H1 (cell line): ENCODE measurements around the gene ZBTB9. TPM values are rescaled to one million over a fixed set of nuclear protein-coding genes. Genes with fewer than 3 reads are reported as not detected.

Experiments
- CTCF ChIA-PET: fragments of 300-600 bp; sonication (Branson Sonifier 250); formaldehyde crosslinking; loops from one replicate; lab custom pipeline; 2021; ENCODE audit not compliant: partially characterized antibody; lab: Charles Lee
- POLR2A ChIA-PET: fragments of 300-600 bp; sonication (Branson Sonifier 250); formaldehyde crosslinking; loops from one replicate; lab custom pipeline; 2021; ENCODE audit warnings: inconsistent platforms; ENCODE audit not compliant: partially characterized antibody; lab: Charles Lee
- DNase-seq, 2 experiments: peaks; one replicate each; pipeline versions ENCODE4 v3.0.0 to v3.0.0-alpha.2; 2010 to 2022; ENCODE audit warnings: low spot score in 2 of 2, low read depth in 1 of 2, mixed read lengths in 1 of 2
- FAIRE-seq: peaks from 2 replicates; lab custom pipeline; 2011; peaks lifted over from hg19 to GRCh38; lab: Jason Lieb, UNC
- H2AFZ ChIP-seq: 2 replicates; pipeline ENCODE4 v1.8.1; 2012; ENCODE audit warnings: low read length, inconsistent platforms
- H2AK5ac ChIP-seq: 2 replicates; pipeline ENCODE4 v1.6.1; 2013; ENCODE audit warnings: low read depth, low read length
- H2BK120ac ChIP-seq: replicated peaks from 2 replicates; pipeline ENCODE3; 2013; ENCODE audit warnings: low read depth, low read length, inconsistent platforms
- H2BK12ac ChIP-seq: 2 replicates; pipeline ENCODE4 v1.6.1; 2013; ENCODE audit warnings: low read depth, low read length
- H2BK15ac ChIP-seq: 2 replicates; pipeline ENCODE4 v1.6.1; 2013; ENCODE audit warnings: low read length
- H2BK20ac ChIP-seq: 2 replicates; pipeline ENCODE4 v1.6.1; 2013; ENCODE audit warnings: low read length
- H2BK5ac ChIP-seq: 2 replicates; pipeline ENCODE4 v1.6.1; 2013; ENCODE audit warnings: low read depth, low read length
- H3K14ac ChIP-seq: 2 replicates; pipeline ENCODE4 v1.6.1; 2013; ENCODE audit warnings: inconsistent platforms; ENCODE audit not compliant: insufficient read length
- H3K18ac ChIP-seq: 2 replicates; pipeline ENCODE4 v1.6.1; 2013; ENCODE audit warnings: low read length; ENCODE audit errors: extremely low read depth
- H3K23ac ChIP-seq: 2 replicates; pipeline ENCODE4 v1.6.1; 2013; ENCODE audit warnings: inconsistent platforms; ENCODE audit not compliant: insufficient read length
- H3K23me2 ChIP-seq: 2 replicates; pipeline ENCODE4 v1.6.1; 2013; ENCODE audit warnings: low read depth, low read length
- H3K27ac ChIP-seq: 2 replicates; pipeline ENCODE4 v1.6.1; 2011; ENCODE audit warnings: low read depth, low read length, inconsistent platforms
- H3K27me3 ChIP-seq, 4 experiments: replicated peaks in 1 of 4; 1 replicate in 1 of 4; 2 replicates in 3 of 4; pipeline versions ENCODE4 v1.6.1 to v1.8.1; 2011 to 2013; ENCODE audit warnings: low read length in 3 of 4, mild to moderate bottlenecking in 3 of 4, inconsistent platforms in 2 of 4, mixed read lengths in 2 of 4, moderate library complexity in 1 of 4; ENCODE audit not compliant: control insufficient read depth in 3 of 4, insufficient read depth in 3 of 4; ENCODE audit errors: extremely low read depth in 1 of 4
- H3K36me3 ChIP-seq, 4 experiments: 2 replicates each; pipeline versions ENCODE4 v1.6.1 to v1.8.1; 2011 to 2013; ENCODE audit warnings: mild to moderate bottlenecking in 4 of 4, low read length in 3 of 4, moderate library complexity in 2 of 4, control low read depth in 1 of 4, inconsistent platforms in 1 of 4; ENCODE audit not compliant: insufficient read depth in 4 of 4, control insufficient read depth in 2 of 4
- H3K4ac ChIP-seq: replicated peaks from 2 replicates; pipeline ENCODE3; 2013; ENCODE audit warnings: low read length, low read depth, mixed read lengths, inconsistent platforms; ENCODE audit not compliant: insufficient read length
- H3K4me1 ChIP-seq, 4 experiments: replicated peaks in 1 of 4; 1 replicate in 1 of 4; 2 replicates in 3 of 4; pipeline versions ENCODE4 v1.6.1 to v1.8.1; 2011 to 2013; ENCODE audit warnings: low read length in 3 of 4, inconsistent platforms in 2 of 4, mixed read lengths in 1 of 4; ENCODE audit not compliant: insufficient read depth in 4 of 4, control insufficient read depth in 3 of 4
- H3K4me2 ChIP-seq, 2 experiments: 2 replicates each; pipeline versions ENCODE4 v1.6.1 to v1.8.1; 2011 to 2013; ENCODE audit warnings: low read depth in 2 of 2, low read length in 2 of 2, control low read depth in 1 of 2, inconsistent platforms in 1 of 2, mild to moderate bottlenecking in 1 of 2; ENCODE audit not compliant: insufficient read depth in 1 of 2
- H3K4me3 ChIP-seq, 4 experiments: fragments of 200-600, 300-600 bp in 1 of 4; sonication (generic), shearing (Covaris generic), sonication (Bioruptor Twin) in 1 of 4; 2 replicates each; pipeline versions ENCODE4 v1.5.1 to v1.8.1; 2011 to 2016; ENCODE audit warnings: low read length in 4 of 4, low read depth in 3 of 4, control low read depth in 2 of 4, inconsistent platforms in 2 of 4, mild to moderate bottlenecking in 2 of 4, mixed read lengths in 1 of 4, moderate library complexity in 1 of 4; ENCODE audit not compliant: insufficient read depth in 2 of 4; ENCODE audit errors: extremely low read depth in 1 of 4
- H3K56ac ChIP-seq: replicated peaks from 2 replicates; pipeline ENCODE3; 2013; ENCODE audit warnings: low read depth, mild to moderate bottlenecking, mixed read lengths, low read length, inconsistent platforms; ENCODE audit not compliant: insufficient read length
- H3K79me1 ChIP-seq: 2 replicates; pipeline ENCODE4 v1.6.1; 2013; ENCODE audit warnings: low read depth, low read length, control low read depth
- H3K79me2 ChIP-seq, 2 experiments: 2 replicates each; pipeline versions ENCODE4 v1.6.1 to v1.8.1; 2012 to 2013; ENCODE audit warnings: low read length in 2 of 2, mild to moderate bottlenecking in 2 of 2, inconsistent platforms in 1 of 2; ENCODE audit not compliant: insufficient read depth in 2 of 2, control insufficient read depth in 1 of 2
- H3K9ac ChIP-seq, 4 experiments: replicated peaks in 1 of 4; 1 replicate in 1 of 4; 2 replicates in 3 of 4; pipeline versions ENCODE4 v1.6.1 to v1.8.1; 2011 to 2013; ENCODE audit warnings: low read depth in 3 of 4, low read length in 3 of 4, control low read depth in 2 of 4, mild to moderate bottlenecking in 2 of 4, moderate library complexity in 2 of 4, inconsistent platforms in 1 of 4; ENCODE audit errors: extremely low read depth in 1 of 4
- H3K9me3 ChIP-seq, 2 experiments: 2 replicates each; pipeline versions ENCODE4 v1.6.1 to v1.8.1; 2012 to 2013; ENCODE audit warnings: mild to moderate bottlenecking in 2 of 2, moderate library complexity in 2 of 2, control low read depth in 1 of 2, inconsistent platforms in 1 of 2, low read depth in 1 of 2, low read length in 1 of 2, mixed read lengths in 1 of 2; ENCODE audit not compliant: insufficient read depth in 2 of 2
- H4K20me1 ChIP-seq, 2 experiments: replicated peaks in 1 of 2; 2 replicates each; pipeline versions ENCODE3 to v1.8.1; 2011 to 2013; ENCODE audit warnings: inconsistent platforms in 2 of 2, low read length in 2 of 2, mild to moderate bottlenecking in 1 of 2; ENCODE audit not compliant: insufficient read depth in 2 of 2, control insufficient read depth in 1 of 2
- H4K5ac ChIP-seq: 2 replicates; pipeline ENCODE4 v1.6.1; 2013; ENCODE audit warnings: low read length, low read depth, mixed read lengths, inconsistent platforms; ENCODE audit not compliant: insufficient read length
- H4K8ac ChIP-seq: 2 replicates; pipeline ENCODE4 v1.8.0; 2013; ENCODE audit warnings: mild to moderate bottlenecking, moderate library complexity, low read length, inconsistent platforms; ENCODE audit not compliant: insufficient read depth; ENCODE audit errors: extremely low read depth
- H4K91ac ChIP-seq: replicated peaks from 2 replicates; pipeline ENCODE3; 2013; ENCODE audit warnings: low read length, mixed read lengths, inconsistent platforms; ENCODE audit not compliant: insufficient read length
- BCL11A ChIP-seq, 2 experiments: IDR thresholded peaks; one replicate each; pipeline ENCODE4 v1.6.1; 2011; ENCODE audit warnings: low read depth in 2 of 2, low read length in 2 of 2, mild to moderate bottlenecking in 2 of 2
- GABPA ChIP-seq: IDR thresholded peaks from 2 replicates; pipeline ENCODE4 v1.6.1; 2011; ENCODE audit warnings: mild to moderate bottlenecking, low read length, moderate library complexity, borderline replicate concordance; ENCODE audit not compliant: insufficient read depth
- GTF2F1 ChIP-seq: IDR thresholded peaks from 2 replicates; pipeline ENCODE4 v1.6.1; 2012; ENCODE audit warnings: low read depth, low read length, improper control_type of control experiment, borderline replicate concordance
- HDAC2 ChIP-seq, 2 experiments: fragments of 300-600 bp in 1 of 2; sonication (generic) in 1 of 2; IDR thresholded peaks; 2 replicates each; pipeline ENCODE4 v1.6.1; 2011 to 2012; ENCODE audit warnings: low read depth in 2 of 2, low read length in 2 of 2, mild to moderate bottlenecking in 2 of 2, moderate library complexity in 2 of 2, borderline replicate concordance in 1 of 2, inconsistent platforms in 1 of 2
- JUND ChIP-seq: IDR thresholded peaks from 2 replicates; pipeline ENCODE4 v1.6.1; 2011; ENCODE audit warnings: mild to moderate bottlenecking, improper control_type of control experiment, low read length
- MAFK ChIP-seq: IDR thresholded peaks from 2 replicates; pipeline ENCODE4 v1.6.1; 2012; ENCODE audit warnings: low read depth, mild to moderate bottlenecking, improper control_type of control experiment, low read length
- SIN3A ChIP-seq, 2 experiments: IDR thresholded peaks in 1 of 2; conservative IDR thresholded peaks in 1 of 2; 2 replicates each; pipeline ENCODE4 v1.6.1; 2011 to 2012; ENCODE audit warnings: low read length in 2 of 2, improper control_type of control experiment in 1 of 2, low read depth in 1 of 2, mild to moderate bottlenecking in 1 of 2
- SIX5 ChIP-seq: IDR thresholded peaks from 2 replicates; pipeline ENCODE4 v1.6.1; 2011; ENCODE audit warnings: mild to moderate bottlenecking, low read depth, low read length
- SP4 ChIP-seq: IDR thresholded peaks from 2 replicates; pipeline ENCODE4 v1.6.1; 2012; ENCODE audit warnings: low read length, inconsistent platforms
- TAF7 ChIP-seq: optimal IDR thresholded peaks from 2 replicates; pipeline ENCODE3; 2011; ENCODE audit warnings: low read depth, mild to moderate bottlenecking, inconsistent platforms, low read length, moderate library complexity, borderline replicate concordance
- TBP ChIP-seq: IDR thresholded peaks from 2 replicates; pipeline ENCODE4 v1.6.1; 2011; ENCODE audit warnings: low read depth, low read length, improper control_type of control experiment
- YY1 ChIP-seq: IDR thresholded peaks from 2 replicates; pipeline ENCODE4 v1.6.1; 2011; ENCODE audit warnings: low read depth, mild to moderate bottlenecking, low read length
- WGBS, 2 experiments: shearing (Covaris generic) in 1 of 2; methylation state at CpG; one replicate each; pipeline versions ENCODE4 v1.1.6 to v1.1.7; 2013 to 2015; ENCODE audit warnings: low lambda C conversion rate in 2 of 2, mixed read lengths in 2 of 2, inconsistent platforms in 1 of 2, low coverage in 1 of 2, missing lambda C conversion rate in 1 of 2; ENCODE audit not compliant: insufficient replicate concordance in 2 of 2, insufficient coverage in 1 of 2, insufficient read length in 1 of 2; ENCODE audit errors: extremely low coverage in 1 of 2, missing lambda C conversion rate in 1 of 2; 5-methylcytosine and 5-hydroxymethylcytosine counted together
- polyA plus RNA-seq, 7 experiments: library from polyadenylated mRNA; depleted of rRNA in 3 of 7; stranded (reverse) in 5 of 7; unstranded in 2 of 7; fragments of >200 nt in 5 of 7; fragments of 200-250 nt in 2 of 7; gene quantifications; 1 replicate in 5 of 7; 2 replicates in 1 of 7; 4 replicates in 1 of 7; pipeline versions ENCODE4 v1.2.1 to v1.2.3, GENCODE V29; 2011 to 2013; ENCODE audit warnings: missing spikeins in 2 of 7, mixed read lengths in 2 of 7
- total RNA-seq: library from RNA; stranded (reverse); fragmentation: NEBNext Ultra II Directional; extraction: Animal tissue kit (Norgen Biotek cat#: 25700); gene quantifications from 2 replicates; pipeline ENCODE4 v1.2.1, GENCODE V29; 2021

The ZBTB9 gene
- total and polyA plus RNA-seq, 2 of the 8 experiments (the other 6 are each of a cell fraction or from before 2014, with no cell fraction given): 16.9 to 20.2 TPM

- peak overlapping the region; percentile 94 for H3K4ac ChIP-seq
- FAIRE-seq: no peak
- H2BK12ac ChIP-seq: peak overlapping the region; percentile 99
- no peak overlapping the region for H2AFZ ChIP-seq
- peak overlapping the region; percentile 24 for H4K5ac ChIP-seq
- H3K56ac ChIP-seq: peak overlapping the region; percentile 27
- no peaks in the 10 kb centered on the region; a peak in 1 of 4 replicates for H3K9me3 ChIP-seq
- H3K23ac ChIP-seq: no peak overlapping the region
- H3K9ac ChIP-seq: peak overlapping the region in 3 of 4 experiments; percentile 44 to 83 (median 46); a peak in 5 of 7 replicates
- H3K79me1 ChIP-seq: peaks cover 14% of the 10 kb centered on the region
- H4K20me1 ChIP-seq: peaks cover 0 to 10% of the 10 kb centered on the region in 2 experiments
- WGBS, 2 experiments: 32% methylated on average over 9 of the region's 10 CpGs; no CpG with 5 or more reads in 1 of the 2 experiments
- peak overlapping the region; percentile 90; the same call in 1 of the 2 replicates for H2BK15ac ChIP-seq
- H4K8ac ChIP-seq: peak overlapping the region; percentile 76
- peak overlapping the region; percentile 90 to 91 for H3K4me2 ChIP-seq
- peaks cover 25% of the 10 kb centered on the region for H3K23me2 ChIP-seq
- peaks cover 11 to 34% (median 25%) of the 10 kb centered on the region in 4 experiments for H3K4me1 ChIP-seq
- no peak for DNase-seq
- ChIA-PET POLR2A (interaction anchor here (0.9 to 14.8 kb wide), 12 partner anchors 8 to 461 kb away, joined by 3 to 381 read pairs (median 6); partner anchors contain the start of genes CUTA, RGL2, SYNGAP1 and ZBTB22), CTCF (interaction anchor here (0.9 to 1.7 kb wide), 5 partner anchors 9 to 24 kb away, joined by 3 to 6 read pairs (median 3); partner anchors contain the start of gene ZBTB9)
- H2BK5ac ChIP-seq: peak overlapping the region; percentile 93; the same call in 1 of the 2 replicates
- H3K4me3 ChIP-seq: peak overlapping the region; percentile 31 to 61 (median 56); a peak in 7 of 8 replicates
- peak overlapping the region; percentile 98 for H2AK5ac ChIP-seq
- H2BK120ac ChIP-seq: no peak overlapping the region
- peak overlapping the region; percentile 24 for H2BK20ac ChIP-seq
- no peaks in the 10 kb centered on the region for H3K27me3 ChIP-seq
- H3K79me2 ChIP-seq: peaks cover 8 to 71% of the 10 kb centered on the region in 2 experiments; a peak in 3 of 4 replicates
- H3K36me3 ChIP-seq: peaks cover 19 to 26% (median 23%) of the 10 kb centered on the region in 4 experiments
- peak overlapping the region; percentile 98 for H3K27ac ChIP-seq
- H4K91ac ChIP-seq: peak overlapping the region; percentile 99
- H3K14ac ChIP-seq: no peak overlapping the region
- H3K18ac ChIP-seq: peak overlapping the region; percentile 76
- TF ChIP-seq BCL11A (IDR thresholded peaks at IDR 0.05; ENCODE audit: low read depth in 2 of 2, low read length in 2 of 2) (no peak), SP4 (no peak), GTF2F1 (no peak), TAF7 (no peak), YY1 (no peak), SIN3A (conservative IDR thresholded peaks at IDR 0.05 in 1 of 2, IDR thresholded peaks at IDR 0.05 in 1 of 2; ENCODE audit: low read depth in 1 of 2, low read length in 2 of 2) (no peak), MAFK (no peak), TBP (no peak), HDAC2 (IDR thresholded peaks at IDR 0.05; ENCODE audit: borderline replicate concordance in 1 of 2, low read depth in 2 of 2, low read length in 2 of 2) (no peak), SIX5 (no peak), JUND (no peak), GABPA (no peak)
Measured at GRCh38 chr6:33432546-33432945, 21.8 kb upstream of the ZBTB9 start.
